Measurements from ENCODE around the gene EXD3.
A peak's percentile ranks its signal among the peaks of the same experiment; 100 is the strongest.

EXD3 gene

DNA sequence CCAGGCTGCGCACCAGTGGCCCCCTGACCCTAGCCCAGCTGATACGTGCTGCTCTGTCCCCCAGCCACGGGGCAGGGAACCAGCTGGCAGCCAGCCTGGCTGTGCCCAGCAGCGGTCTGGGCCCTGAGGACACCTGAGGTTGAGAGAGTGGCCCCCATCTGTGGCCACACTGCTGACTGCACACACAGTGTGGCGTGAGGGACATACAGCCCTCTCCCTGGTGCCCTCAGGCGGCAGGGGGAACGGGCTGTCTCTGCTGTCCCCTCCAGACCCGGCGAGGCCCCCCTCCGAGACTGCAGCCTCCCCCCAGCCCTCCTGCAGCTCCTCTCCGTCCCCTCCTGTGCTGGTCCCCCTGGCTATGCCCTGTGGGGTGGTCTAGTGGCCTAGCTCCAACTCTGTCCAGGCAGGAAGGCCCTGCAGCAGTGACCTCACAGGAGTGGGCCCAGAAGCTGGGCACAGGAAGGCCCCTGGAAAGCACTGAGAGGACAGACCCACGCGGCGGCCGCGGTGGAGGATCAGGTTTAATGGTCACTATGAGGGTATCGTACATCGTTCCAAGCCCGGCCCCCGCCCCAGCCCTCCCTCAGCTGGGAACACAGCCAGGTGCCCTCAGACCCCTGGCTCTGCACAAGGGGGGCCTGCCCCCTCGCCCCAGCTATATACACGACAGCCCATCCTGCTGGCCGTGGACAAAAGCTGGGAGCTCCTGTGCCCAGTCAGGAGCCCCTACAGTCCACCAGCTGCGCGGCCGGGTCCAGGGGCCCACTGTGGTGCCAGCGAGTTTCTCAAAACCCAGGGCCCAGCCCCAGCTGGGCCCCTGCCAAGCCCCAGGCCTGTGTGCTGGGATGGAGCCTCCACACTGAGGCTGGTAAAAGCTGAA, 25.0 kb upstream of the EXD3 start:
- no peak for DNase-seq (ENCODE audit: low spot score)

GRCh38 chr9:137446851-137447471, 24.0 kb upstream of the EXD3 start:
- no peak for DNase-seq (ENCODE audit: low spot score)

DNA sequence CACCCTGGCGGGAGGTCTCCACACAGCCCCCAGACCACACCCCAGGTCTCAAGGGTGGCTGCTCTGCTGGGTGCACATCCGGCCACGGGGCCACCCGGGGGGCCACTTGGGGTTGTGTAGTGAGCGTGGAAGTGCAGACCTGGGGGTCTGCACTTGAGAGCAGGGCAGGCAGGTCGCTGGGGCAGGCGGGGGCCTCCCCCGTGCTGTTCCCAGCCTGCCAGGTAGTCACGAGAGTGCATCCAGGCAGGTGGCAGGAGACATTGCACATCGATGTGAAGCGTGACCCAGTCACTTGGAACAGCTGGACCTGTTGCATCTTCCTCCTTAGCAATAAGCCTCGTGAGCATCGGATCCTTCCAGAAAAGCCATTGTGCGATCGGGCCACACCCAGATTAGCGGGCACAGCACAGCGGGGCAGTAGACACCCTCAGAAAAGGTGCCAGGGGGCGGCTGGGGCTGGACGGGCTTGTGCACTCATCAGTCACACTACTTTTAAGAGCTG, 23.0 kb upstream of the EXD3 start:
- no peak for DNase-seq (ENCODE audit: low spot score)

DNA sequence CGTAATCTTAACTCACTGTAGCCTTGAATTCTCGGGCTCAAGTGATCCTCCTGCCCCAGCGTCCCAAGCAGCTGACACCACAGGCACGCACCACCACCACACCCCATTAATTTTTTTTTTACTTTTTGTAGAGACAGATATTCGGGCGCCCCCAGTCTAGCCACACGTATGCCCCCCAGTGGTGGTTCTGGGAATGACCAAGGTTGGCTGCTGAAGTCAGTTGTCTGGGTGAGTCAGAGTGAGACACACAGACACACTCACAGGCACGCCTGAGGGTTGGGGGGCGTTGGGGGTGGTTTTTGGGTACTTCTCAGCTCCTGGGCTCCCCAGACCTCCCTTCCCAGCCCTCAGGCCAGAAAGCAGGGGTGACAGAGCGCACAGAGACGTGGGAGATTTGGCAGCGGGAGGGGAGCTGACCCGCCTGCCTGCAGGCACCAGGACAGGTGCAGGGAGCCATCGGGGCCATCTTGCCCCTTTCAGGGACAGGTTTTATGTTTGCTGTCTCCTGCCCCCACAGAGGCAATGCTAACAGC, 22.4 kb upstream of the EXD3 start:
- peak; percentile 68 for DNase-seq (ENCODE audit: low spot score)

DNA sequence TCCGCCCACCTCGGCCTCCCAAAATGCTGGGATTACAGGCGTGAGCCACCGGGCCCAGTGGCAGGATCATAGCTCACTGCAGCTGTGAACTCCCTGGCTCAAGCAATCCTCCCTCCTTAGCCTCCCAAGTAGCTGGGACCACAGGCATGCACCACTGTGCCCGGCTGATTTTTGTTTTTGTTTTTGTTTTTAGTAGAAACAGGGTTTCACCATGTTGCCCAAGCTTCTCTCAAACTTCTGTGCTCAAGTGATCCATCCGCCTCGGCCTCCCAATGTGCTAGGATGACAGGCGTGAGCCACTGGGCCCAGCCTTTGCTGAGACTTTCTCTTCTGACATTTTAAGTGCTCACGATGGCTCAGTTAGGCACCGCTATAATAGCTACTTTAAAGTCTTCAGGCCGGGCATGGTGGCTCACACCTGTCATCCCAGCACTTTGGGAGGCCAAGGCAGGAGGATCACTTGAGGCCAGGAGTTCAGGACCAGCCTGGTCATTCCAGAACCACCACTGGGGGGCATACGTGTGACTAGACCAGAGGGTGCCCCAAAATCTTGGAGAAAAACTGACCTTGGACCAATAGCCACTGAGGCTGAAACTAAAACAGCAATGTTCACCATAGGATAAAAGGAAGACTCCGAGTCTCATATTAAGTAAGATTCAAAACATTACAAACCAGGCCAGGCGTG, 21.3 kb upstream of the EXD3 start:
- DNase-seq (ENCODE audit: low spot score), result no peak

DNA sequence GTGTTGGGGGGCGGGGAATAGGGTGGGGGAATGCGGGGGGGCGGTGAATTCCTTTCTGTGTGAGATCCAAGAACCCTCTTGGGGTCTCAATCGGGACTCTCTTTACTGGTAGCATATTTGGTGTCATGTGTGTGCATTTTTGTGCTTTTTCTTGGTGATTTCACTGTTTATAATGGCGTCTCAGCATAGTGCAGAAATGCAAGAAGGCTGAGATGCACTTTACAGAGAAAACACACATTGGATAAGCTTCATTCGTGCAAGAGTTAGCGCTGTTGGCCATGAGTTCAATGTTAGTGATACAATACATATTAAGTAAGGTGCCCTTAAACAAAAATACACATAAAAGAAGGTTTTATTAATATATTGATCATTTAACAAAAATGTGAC, 19.0 kb upstream of the EXD3 start:
- no peak for DNase-seq (ENCODE audit: low spot score)

DNA sequence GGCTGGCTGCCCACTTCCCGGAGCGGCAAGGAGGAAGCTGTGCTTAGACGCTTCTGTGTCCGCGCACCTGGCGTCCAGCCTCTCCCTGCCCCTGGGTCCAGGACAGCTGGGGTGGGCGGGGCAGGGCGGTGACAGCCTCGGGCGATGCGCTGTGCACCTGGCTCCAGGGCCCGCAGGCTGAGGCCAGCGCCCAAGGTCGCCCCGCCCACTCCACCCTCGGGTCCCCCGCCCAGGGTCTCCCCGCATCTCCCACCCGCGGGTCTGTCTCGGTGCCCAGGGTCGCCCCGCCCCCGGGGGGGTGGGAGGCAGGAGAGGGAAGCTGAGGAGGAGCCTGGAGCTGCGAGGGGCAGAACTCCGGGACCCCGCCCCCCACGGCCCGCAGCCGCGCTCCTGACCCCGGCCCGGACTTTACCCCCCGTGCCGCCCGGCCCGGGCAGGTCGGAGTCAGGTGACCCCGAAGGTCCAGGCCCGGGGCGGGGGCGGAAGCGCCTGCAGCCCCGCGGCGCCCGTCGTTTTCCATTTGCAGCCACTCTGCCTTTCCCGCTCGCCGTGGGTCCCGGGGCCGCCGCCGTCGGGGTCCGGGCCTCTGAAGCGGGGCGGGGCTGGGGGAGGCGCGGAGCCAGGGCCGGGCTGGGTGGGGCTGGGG, 18.4 kb upstream of the EXD3 start, which contains the start of gene ENTPD8:
ENTPD8 (minus strand) TSS at position 69 of the 646 bp plus-strand sequence. CDS start 3,072 bp downstream, outside the sequence.
- peak; percentile 46 for DNase-seq (ENCODE audit: low spot score)

DNA sequence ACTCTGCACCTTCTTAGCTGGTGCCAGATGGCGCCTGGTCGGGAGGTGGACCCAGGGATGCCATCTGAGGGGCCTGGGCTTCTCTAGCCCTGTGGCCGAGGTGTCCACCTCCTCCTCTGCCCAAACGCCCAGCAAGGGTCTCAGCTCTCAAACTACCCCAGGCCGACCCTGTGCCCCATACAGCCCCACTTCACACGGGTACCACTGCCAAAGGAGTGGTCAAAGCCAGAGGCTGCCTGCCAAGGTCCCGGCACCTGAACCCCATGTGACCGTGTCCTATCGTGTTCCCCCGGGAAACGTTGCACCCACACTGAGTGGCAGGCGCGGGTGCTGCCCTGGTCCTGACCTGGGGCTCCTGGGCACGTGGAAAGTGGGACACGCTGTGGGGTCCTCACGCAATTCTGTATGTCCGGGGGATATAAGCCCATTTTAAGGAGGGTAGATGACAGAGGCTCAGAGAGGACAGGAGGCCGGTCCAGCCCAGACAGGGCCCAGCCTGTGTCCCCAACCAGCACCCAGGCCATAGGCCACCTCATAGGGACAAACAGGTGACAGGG, 16.3 kb upstream of the EXD3 start:
- DNase-seq (ENCODE audit: low spot score), result no peak

DNA sequence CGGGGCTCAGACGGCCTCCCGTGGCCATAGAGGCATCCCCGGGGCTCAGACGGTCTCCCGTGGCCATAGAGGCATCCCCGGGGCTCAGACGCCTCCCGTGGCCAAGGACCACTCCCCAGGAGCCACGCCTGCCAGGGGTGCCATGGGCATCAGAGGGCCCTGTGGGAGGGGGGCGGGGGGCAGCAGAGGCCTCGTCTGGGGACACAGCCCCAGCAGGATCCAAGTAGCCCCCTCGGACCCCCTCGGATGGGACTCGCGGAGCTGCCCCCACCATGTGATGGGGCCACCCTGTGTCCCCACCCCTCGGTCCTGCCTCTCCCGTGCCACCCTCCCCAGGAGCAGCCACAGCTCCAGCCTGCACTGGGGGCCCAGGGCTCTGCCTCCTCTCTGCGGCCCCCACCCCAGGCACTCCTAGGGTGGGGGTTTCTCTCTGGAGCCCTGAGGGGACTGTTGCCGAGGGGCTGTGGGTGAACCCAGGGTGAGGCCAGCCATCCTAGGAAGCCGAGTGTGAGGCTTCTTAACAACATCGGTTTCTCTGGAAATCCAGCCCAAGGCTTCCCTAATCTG, 15.7 kb upstream of the EXD3 start:
- DNase-seq (ENCODE audit: low spot score), result no peak

DNA sequence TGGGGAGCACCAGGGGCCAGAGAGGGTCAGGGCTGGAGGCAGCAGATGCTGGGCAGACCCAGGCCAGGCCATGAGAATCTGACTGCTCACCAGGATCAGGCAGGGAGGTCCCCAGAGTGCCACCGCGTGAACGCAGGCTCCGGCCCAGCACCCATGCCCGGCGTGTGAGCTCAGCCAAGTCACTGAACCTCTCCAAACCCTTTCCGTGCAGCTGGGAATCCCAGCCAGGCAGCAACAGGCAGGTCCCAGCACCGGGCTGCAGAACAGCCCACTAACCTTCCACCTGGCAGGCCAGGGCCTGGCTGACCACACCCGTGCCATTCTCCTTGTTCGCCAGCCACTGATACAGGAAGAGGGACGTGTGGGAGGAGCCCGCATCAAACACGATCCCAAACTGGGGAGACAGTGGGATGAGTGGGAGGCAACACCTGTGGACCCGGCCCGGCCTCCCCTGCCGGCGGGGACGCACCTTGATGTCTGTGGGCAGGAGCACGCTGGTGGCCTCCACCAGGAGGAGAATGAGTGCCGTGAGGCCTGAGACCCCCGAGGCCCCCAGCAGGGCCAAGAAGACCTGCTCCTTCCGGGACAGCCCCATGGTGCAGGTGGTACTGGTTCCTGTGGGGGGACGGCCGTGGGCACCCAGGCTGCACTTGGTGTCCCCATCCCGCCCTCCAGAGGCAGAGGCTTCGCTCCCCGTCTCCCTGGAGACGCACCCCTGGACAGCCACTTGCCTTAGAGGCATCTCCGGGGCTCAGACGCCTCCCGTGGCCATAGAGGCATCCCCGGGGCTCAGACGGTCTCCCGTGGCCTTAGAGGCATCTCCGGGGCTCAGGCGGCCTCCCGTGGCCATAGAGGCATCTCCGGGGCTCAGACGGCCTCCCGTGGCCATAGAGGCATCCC, 15.0 kb upstream of the EXD3 start:
- DNase-seq (ENCODE audit: low spot score), result no peak

DNA sequence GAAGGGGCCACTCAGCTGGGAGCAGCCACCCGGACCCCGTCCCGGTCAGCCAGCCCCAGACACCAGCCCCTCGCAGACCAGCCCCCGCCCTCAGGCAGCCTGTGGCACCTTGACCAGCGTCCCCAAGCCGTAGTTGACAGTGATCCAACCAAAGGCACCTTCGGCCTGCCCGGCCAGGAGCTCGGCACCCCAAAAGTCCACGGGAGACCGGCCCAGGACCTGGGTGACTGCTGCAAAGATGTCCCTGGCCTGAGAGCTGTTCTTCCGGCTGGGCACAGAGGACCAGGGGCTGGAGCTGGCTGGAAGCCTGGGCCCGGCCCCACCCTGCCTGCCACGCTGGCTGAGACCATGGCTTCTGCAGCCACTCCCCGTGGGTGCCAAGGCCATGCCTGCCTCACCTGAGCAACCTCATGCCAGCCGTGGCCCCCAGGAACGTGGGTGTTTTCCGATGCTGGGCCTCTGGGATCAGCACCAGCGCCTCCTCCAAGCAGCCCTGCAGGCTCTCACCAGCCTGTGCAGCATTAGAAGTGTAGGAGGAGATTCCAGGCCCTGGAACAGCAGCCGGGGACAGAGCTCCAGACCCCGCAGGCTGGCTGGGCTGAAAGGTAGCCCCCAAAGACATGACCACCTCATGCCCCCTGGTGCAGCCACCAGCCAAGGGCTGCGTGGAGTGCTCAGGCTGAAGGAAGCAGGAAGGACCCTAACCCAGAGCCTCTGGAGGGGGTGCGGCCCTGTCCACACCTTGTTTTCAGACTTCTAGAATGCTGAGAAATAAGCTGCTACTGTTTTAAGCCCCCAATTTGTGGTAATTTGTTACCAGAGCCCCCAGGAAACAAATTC, 14.0 kb upstream of the EXD3 start:
- no peak for DNase-seq (ENCODE audit: low spot score)

GRCh38 chr9:137435980-137436760, 13.2 kb upstream of the EXD3 start:
- DNase-seq (ENCODE audit: low spot score), result no peak

DNA sequence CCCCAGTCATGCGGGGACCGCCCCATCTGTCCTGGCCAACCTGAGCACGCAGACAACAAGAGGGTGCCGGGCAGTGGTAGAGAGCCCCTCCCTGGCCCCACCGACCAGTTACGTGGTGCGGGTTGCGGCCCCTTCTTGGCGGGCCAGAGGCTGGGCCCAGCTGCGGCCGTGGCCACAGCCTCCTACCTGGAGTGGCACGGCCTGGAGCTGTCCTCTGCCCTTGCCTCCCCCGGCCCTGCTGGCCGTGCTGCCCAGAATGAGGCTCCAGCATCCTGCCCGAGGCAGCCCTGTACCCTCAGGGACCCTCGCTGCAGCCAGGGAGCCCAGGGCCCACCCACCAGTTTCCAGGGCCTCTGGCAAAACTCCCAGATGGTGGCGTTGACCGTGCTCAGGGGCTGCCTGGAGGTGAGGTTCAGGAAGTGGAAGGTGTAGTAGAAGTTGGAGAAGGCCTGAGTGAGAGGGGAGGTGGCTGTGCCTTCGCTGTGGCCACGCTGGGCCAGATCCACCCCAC, 12.5 kb upstream of the EXD3 start:
- no peak for DNase-seq (ENCODE audit: low spot score)

- no peak for DNase-seq (ENCODE audit: low spot score)
These were observed 11.8 kb upstream of the EXD3 start for GRCh38 chr9:137434498-137435380.

- DNase-seq (ENCODE audit: low spot score), result no peak
These were observed 11.0 kb upstream of the EXD3 start for GRCh38 chr9:137433916-137434431.

DNA sequence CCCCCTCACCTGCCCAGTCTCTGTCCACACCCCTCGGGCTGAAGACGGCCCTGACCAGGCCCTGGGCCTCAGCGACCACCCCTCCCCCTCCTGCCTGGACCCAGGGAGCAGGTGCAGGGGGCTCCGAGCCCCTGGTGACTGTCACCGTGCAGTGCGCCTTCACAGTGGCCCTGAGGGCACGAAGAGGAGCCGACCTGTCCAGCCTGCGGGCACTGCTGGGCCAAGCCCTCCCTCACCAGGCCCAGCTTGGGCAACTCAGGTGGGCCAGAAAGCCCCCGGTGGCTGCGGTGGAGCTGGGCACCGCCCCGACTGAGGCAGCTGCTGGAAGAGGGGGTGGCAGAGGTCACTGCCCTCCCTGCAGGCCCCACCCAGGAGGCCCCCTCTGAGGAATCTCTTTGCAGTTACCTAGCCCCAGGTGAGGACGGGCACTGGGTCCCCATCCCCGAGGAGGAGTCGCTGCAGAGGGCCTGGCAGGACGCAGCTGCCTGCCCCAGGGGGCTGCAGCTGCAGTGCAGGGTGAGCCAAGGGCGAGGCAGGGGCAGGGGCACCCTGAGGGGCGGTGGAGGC, 10.5 kb upstream of the EXD3 start:
- no peak for DNase-seq (ENCODE audit: low spot score)

Data from cerebellar cortex (tissue), 1 donor.